Adrenal gland (tissue), 5 donors: Measurements from ENCODE around the gene TSPAN13.

Source experiments
- CTCF ChIP-seq, 6 experiments: fragments of 450-650 bp in 4 of 6; fragments of 200-600 bp in 2 of 6; sonication (generic) in 1 of 6; IDR thresholded peaks; 1 replicate in 5 of 6; 2 replicates in 1 of 6; pipeline versions ENCODE4 v1.5.1 to v1.8.0; 2016 to 2021; ENCODE audit warnings: antibody characterized with exemption in 6 of 6, mild to moderate bottlenecking in 2 of 6, moderate library complexity in 1 of 6
- POLR2A ChIP-seq, 2 donors: fragments of 450-650 bp; IDR thresholded peaks; one replicate each; pipeline ENCODE4 v1.6.1; 2017; ENCODE audit warnings: antibody characterized with exemption in 2 of 2, mild to moderate bottlenecking in 2 of 2, moderate library complexity in 1 of 2
- donor health status: DM: no; HTN: no; CAD: no.

GRCh38 chr7:16818732-16819131 lies 65.2 kb downstream of the TSPAN13 start:
- TF ChIP-seq CTCF (IDR thresholded peaks at IDR 0.05) (no peak), POLR2A (IDR thresholded peaks at IDR 0.05) (no peak)
